ENCODE data around the gene KDM7A. TPM values are rescaled to one million over a fixed set of nuclear protein-coding genes. Genes with fewer than 3 reads are reported as not detected.

Gene KDM7A
- total and polyA plus RNA-seq, 2 experiments from 2014 or later: 0.75 to 7.0 TPM

DNA sequence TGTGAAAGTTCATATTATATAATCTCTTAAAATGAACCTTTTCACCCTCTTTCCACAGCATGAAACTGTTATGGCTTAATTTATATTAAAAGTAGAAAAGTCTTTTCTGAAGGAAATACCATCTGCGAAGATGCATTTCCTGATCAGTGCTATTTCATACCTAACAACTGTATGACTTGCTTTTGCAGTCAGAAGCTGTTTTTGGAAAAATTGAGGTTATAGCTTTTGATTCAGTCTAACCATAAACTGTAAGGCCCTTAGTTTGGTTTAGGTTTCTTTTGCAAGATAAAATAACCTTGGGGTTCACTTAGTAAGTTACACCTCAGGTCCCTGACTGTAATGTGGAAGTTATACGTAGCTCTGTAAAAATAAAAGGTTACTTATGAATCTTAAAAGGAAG is 91.3 kb downstream of the KDM7A start:
- Histone ChIP-seq H3K4me3 (no peak overlapping the region), H3K36me3 (replicated peaks; ENCODE audit: insufficient read depth, low read depth) (no peaks in the 10 kb centered on the region), H3K27me3 (no peaks in the 10 kb centered on the region), H4K20me1 (ENCODE audit: insufficient read depth, poor library complexity, severe bottlenecking) (no peaks in the 10 kb centered on the region), H3K9me2 (replicated peaks; ENCODE audit: insufficient read depth) (no peaks in the 10 kb centered on the region), H3K9me3 (ENCODE audit: low read depth) (no peaks in the 10 kb centered on the region), H3K27ac (no peak overlapping the region), H3K4me1 (ENCODE audit: insufficient read depth) (no peaks in the 10 kb centered on the region), H2AFZ (no peak overlapping the region), H3K79me2 (no peaks in the 10 kb centered on the region), H3K4me2 (no peak overlapping the region)
- 97% methylated on average over 2 of the region's 2 CpGs for WGBS (ENCODE audit: low lambda C conversion rate, missing lambda C conversion rate)
- TF ChIP-seq EZH2phosphoT487 (IDR thresholded peaks at IDR 0.05; ENCODE audit: low read depth, severe bottlenecking, unreplicated experiment): no peak
- TF ChIP-seq, protein P1, sequence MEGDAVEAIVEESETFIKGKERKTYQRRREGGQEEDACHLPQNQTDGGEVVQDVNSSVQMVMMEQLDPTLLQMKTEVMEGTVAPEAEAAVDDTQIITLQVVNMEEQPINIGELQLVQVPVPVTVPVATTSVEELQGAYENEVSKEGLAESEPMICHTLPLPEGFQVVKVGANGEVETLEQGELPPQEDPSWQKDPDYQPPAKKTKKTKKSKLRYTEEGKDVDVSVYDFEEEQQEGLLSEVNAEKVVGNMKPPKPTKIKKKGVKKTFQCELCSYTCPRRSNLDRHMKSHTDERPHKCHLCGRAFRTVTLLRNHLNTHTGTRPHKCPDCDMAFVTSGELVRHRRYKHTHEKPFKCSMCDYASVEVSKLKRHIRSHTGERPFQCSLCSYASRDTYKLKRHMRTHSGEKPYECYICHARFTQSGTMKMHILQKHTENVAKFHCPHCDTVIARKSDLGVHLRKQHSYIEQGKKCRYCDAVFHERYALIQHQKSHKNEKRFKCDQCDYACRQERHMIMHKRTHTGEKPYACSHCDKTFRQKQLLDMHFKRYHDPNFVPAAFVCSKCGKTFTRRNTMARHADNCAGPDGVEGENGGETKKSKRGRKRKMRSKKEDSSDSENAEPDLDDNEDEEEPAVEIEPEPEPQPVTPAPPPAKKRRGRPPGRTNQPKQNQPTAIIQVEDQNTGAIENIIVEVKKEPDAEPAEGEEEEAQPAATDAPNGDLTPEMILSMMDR (IDR thresholded peaks at IDR 0.05; ENCODE audit: poor library complexity): no peak
- no peak for DNase-seq (ENCODE audit: low spot score)

GRCh38 chr7:140084972-140085371 is 91.8 kb downstream of the KDM7A start:
- no peaks in the 10 kb centered on the region for H3K27me3 ChIP-seq
- H4K20me1 ChIP-seq (ENCODE audit: insufficient read depth, poor library complexity, severe bottlenecking): no peaks in the 10 kb centered on the region
- H3K9me2 ChIP-seq (replicated peaks; ENCODE audit: insufficient read depth): no peaks in the 10 kb centered on the region
- no peak for DNase-seq (ENCODE audit: low spot score)
- TF ChIP-seq EZH2phosphoT487 (IDR thresholded peaks at IDR 0.05; ENCODE audit: low read depth, severe bottlenecking, unreplicated experiment): no peak
- TF ChIP-seq EZH2 (IDR thresholded peaks at IDR 0.05; ENCODE audit: borderline replicate concordance): no peak
- TF ChIP-seq, protein P1 (IDR thresholded peaks at IDR 0.05; ENCODE audit: poor library complexity): no peak
- no peak overlapping the region for H3K4me3 ChIP-seq
- H3K36me3 ChIP-seq (replicated peaks; ENCODE audit: insufficient read depth, low read depth): no peaks in the 10 kb centered on the region
- H3K9me3 ChIP-seq (ENCODE audit: low read depth): no peaks in the 10 kb centered on the region
- no peak overlapping the region for H3K4me2 ChIP-seq
- no peaks in the 10 kb centered on the region for H3K79me2 ChIP-seq
- no peak overlapping the region for H2AFZ ChIP-seq
- WGBS (ENCODE audit: low lambda C conversion rate, missing lambda C conversion rate): 84% methylated on average over 8 of the region's 8 CpGs
- H3K27ac ChIP-seq: no peak overlapping the region
- no peaks in the 10 kb centered on the region for H3K4me1 ChIP-seq (ENCODE audit: insufficient read depth)

DNA sequence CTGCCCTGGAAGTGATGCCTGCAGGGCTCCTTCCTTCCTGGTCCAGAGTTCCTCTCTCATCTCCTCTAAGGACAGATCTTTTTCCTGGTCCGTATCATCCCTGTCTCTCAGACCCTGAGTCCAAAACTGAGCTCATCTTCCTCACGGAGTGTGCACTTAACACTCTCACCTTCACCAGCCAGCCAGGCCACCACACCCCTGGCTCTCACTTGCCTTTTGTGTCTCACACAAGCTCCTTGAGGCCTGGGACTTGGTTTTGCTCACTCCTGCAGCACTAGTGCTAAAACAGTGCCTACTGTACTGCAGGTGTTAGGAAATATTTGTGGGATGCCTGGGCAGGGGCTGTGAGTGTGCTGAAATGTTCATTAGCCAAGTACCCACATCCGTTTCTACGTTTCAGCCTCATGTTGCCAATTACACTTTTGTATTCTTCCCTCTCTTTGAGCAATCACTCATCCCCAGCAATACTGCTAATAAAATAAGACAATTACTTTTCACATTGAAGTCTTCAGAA is 92.6 kb downstream of the KDM7A start:
- no peak overlapping the region for H3K27ac ChIP-seq
- no peaks in the 10 kb centered on the region for H3K79me2 ChIP-seq
- H3K4me3 ChIP-seq: no peak overlapping the region
- H4K20me1 ChIP-seq (ENCODE audit: insufficient read depth, poor library complexity, severe bottlenecking): no peaks in the 10 kb centered on the region
- H3K9me3 ChIP-seq (ENCODE audit: low read depth): no peaks in the 10 kb centered on the region
- H2AFZ ChIP-seq: no peak overlapping the region
- no peaks in the 10 kb centered on the region for H3K36me3 ChIP-seq (replicated peaks; ENCODE audit: insufficient read depth, low read depth)
- H3K27me3 ChIP-seq: no peaks in the 10 kb centered on the region
- no peaks in the 10 kb centered on the region for H3K9me2 ChIP-seq (replicated peaks; ENCODE audit: insufficient read depth)
- no peak overlapping the region for H3K4me2 ChIP-seq
- no peaks in the 10 kb centered on the region for H3K4me1 ChIP-seq (ENCODE audit: insufficient read depth)
- TF ChIP-seq EZH2phosphoT487 (IDR thresholded peaks at IDR 0.05; ENCODE audit: low read depth, severe bottlenecking, unreplicated experiment): no peak
- TF ChIP-seq, protein P1 (IDR thresholded peaks at IDR 0.05; ENCODE audit: poor library complexity): no peak
- TF ChIP-seq EZH2 (IDR thresholded peaks at IDR 0.05; ENCODE audit: borderline replicate concordance): no peak
- no peak for DNase-seq (ENCODE audit: low spot score)
- 95% methylated on average over 4 of the region's 4 CpGs for WGBS (ENCODE audit: low lambda C conversion rate, missing lambda C conversion rate)

DNA sequence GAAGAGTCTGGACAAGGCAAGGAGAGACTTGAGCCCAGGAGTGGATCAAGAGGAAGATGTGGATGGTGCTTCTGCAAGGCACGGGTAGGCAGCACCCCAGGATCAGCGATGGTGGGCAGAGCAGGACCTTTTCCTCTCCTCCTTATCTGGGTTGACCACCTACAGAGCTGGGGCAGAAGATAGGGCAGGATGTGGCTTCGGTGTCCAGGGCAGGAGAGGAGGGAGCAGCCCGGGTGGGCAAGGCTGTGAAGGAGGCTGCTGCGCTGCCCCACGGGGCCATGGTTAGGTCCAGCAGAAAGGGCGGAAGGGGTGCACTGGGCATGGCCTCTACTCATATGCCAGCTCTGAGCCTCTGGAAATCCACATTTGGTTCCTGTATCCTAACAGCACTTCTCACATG is 94.0 kb downstream of the KDM7A start:
- Histone ChIP-seq H3K27ac (no peak overlapping the region), H3K4me1 (ENCODE audit: insufficient read depth) (no peaks in the 10 kb centered on the region), H3K27me3 (no peaks in the 10 kb centered on the region), H3K4me3 (no peak overlapping the region), H3K4me2 (no peak overlapping the region), H3K9me3 (ENCODE audit: low read depth) (no peaks in the 10 kb centered on the region), H3K9me2 (replicated peaks; ENCODE audit: insufficient read depth) (no peaks in the 10 kb centered on the region), H3K36me3 (replicated peaks; ENCODE audit: insufficient read depth, low read depth) (no peaks in the 10 kb centered on the region), H3K79me2 (no peaks in the 10 kb centered on the region), H2AFZ (no peak overlapping the region), H4K20me1 (ENCODE audit: insufficient read depth, poor library complexity, severe bottlenecking) (no peaks in the 10 kb centered on the region)
- DNase-seq (ENCODE audit: low spot score): no peak
- 94% methylated on average over 7 of the region's 7 CpGs for WGBS (ENCODE audit: low lambda C conversion rate, missing lambda C conversion rate)
- TF ChIP-seq EZH2 (IDR thresholded peaks at IDR 0.05; ENCODE audit: borderline replicate concordance): no peak
- no peak for TF ChIP-seq EZH2phosphoT487 (IDR thresholded peaks at IDR 0.05; ENCODE audit: low read depth, severe bottlenecking, unreplicated experiment)
- TF ChIP-seq, protein P1 (IDR thresholded peaks at IDR 0.05; ENCODE audit: poor library complexity): no peak

Data from hepatocyte (in vitro differentiated cells).